CD14-positive monocyte (primary cell): Measurements from ENCODE around the gene COQ2. TPM values are rescaled to one million over a fixed set of nuclear protein-coding genes. Genes with fewer than 3 reads are reported as not detected.
"Not testable (repeated sequence)": the region's sequence is repeated elsewhere in the genome, so short reads cannot be mapped to it uniquely, and the experiment has no call there.

ENCODE experiments used
- DNase-seq, 3 donors: peaks; one replicate each; pipeline ENCODE4 v3.0.0-alpha.2; 2011 to 2022
- H2AFZ ChIP-seq: 2 replicates; pipeline ENCODE4 v1.6.0; 2012; ENCODE audit warnings: mild to moderate bottlenecking, low read depth, low read length, inconsistent platforms; ENCODE audit not compliant: insufficient read depth, poor library complexity, severe bottlenecking
- H3K27ac ChIP-seq, 2 donors: 1 replicate in 1 of 2; 2 replicates in 1 of 2; pipeline ENCODE4 v1.5.1; 2012 to 2013; ENCODE audit warnings: low read length in 2 of 2, control low read depth in 1 of 2, inconsistent platforms in 1 of 2, low read depth in 1 of 2, mild to moderate bottlenecking in 1 of 2
- H3K27me3 ChIP-seq, 2 donors: one replicate each; pipeline versions ENCODE4 v1.6.0 to v1.6.1; 2011 to 2013; ENCODE audit warnings: low read length in 2 of 2; ENCODE audit not compliant: control insufficient read depth in 2 of 2, insufficient read depth in 2 of 2
- H3K36me3 ChIP-seq, 2 donors: replicated peaks in 1 of 2; 1 replicate in 1 of 2; 2 replicates in 1 of 2; pipeline versions ENCODE4 v1.5.1 to v1.6.1; 2012 to 2013; ENCODE audit warnings: low read length in 2 of 2, control low read depth in 1 of 2, inconsistent platforms in 1 of 2, mild to moderate bottlenecking in 1 of 2; ENCODE audit not compliant: insufficient read depth in 2 of 2, control insufficient read depth in 1 of 2
- H3K4me1 ChIP-seq, 2 donors: 1 replicate in 1 of 2; 2 replicates in 1 of 2; pipeline versions ENCODE4 v1.5.1 to v1.6.1; 2012 to 2013; ENCODE audit warnings: low read length in 2 of 2, control low read depth in 1 of 2, inconsistent platforms in 1 of 2, mild to moderate bottlenecking in 1 of 2, moderate library complexity in 1 of 2; ENCODE audit not compliant: insufficient read depth in 2 of 2, control insufficient read depth in 1 of 2
- H3K4me2 ChIP-seq: replicated peaks from 2 replicates; pipeline ENCODE3; 2012; ENCODE audit warnings: low read length, moderate library complexity, mild to moderate bottlenecking; ENCODE audit not compliant: poor library complexity, severe bottlenecking; ENCODE audit errors: extremely low read depth
- H3K4me3 ChIP-seq, 3 experiments: fragments of 200-600 bp in 1 of 3; sonication (generic) in 1 of 3; replicated peaks in 1 of 3; 1 replicate in 2 of 3; 2 replicates in 1 of 3; pipeline ENCODE4 v1.5.1; 2011 to 2013; ENCODE audit warnings: low read length in 3 of 3, mild to moderate bottlenecking in 3 of 3, control low read depth in 2 of 3, low read depth in 2 of 3, inconsistent platforms in 1 of 3, moderate library complexity in 1 of 3
- H3K79me2 ChIP-seq: 2 replicates; pipeline ENCODE4 v1.6.0; 2012; ENCODE audit warnings: mild to moderate bottlenecking, control low read depth, inconsistent platforms, low read length, moderate library complexity; ENCODE audit not compliant: insufficient read depth
- H3K9ac ChIP-seq: 2 replicates; pipeline ENCODE4 v1.6.0; 2017; ENCODE audit warnings: low read length, mild to moderate bottlenecking; ENCODE audit not compliant: insufficient read depth, poor library complexity, severe bottlenecking
- H3K9me3 ChIP-seq, 2 donors: replicated peaks in 1 of 2; 1 replicate in 1 of 2; 2 replicates in 1 of 2; pipeline versions ENCODE4 v1.5.1 to v1.6.1; 2012 to 2013; ENCODE audit warnings: low read length in 2 of 2, control low read depth in 1 of 2; ENCODE audit not compliant: control insufficient read depth in 1 of 2, insufficient read depth in 1 of 2
- H4K20me1 ChIP-seq: 2 replicates; pipeline ENCODE4 v1.6.0; 2012; ENCODE audit warnings: mild to moderate bottlenecking, low read length, control low read depth, moderate library complexity; ENCODE audit not compliant: insufficient read depth
- H3K27ac Mint-ChIP-seq, 7 donors: one replicate each; pipeline ENCODE4 v1.8.0; 2020; ENCODE audit warnings: mild to moderate bottlenecking in 7 of 7, mixed read lengths in 7 of 7, moderate library complexity in 6 of 7, inconsistent platforms in 2 of 7
- H3K27me3 Mint-ChIP-seq, 3 donors: one replicate each; pipeline ENCODE4 v1.8.0; 2021 to 2022; ENCODE audit warnings: low read depth in 3 of 3, mild to moderate bottlenecking in 3 of 3, mixed read lengths in 3 of 3, moderate library complexity in 3 of 3, inconsistent platforms in 1 of 3
- H3K36me3 Mint-ChIP-seq, 2 donors: one replicate each; pipeline ENCODE4 v1.8.0; 2020; ENCODE audit warnings: mixed read lengths in 2 of 2, inconsistent platforms in 1 of 2, mild to moderate bottlenecking in 1 of 2
- H3K4me1 Mint-ChIP-seq: one replicate; pipeline ENCODE4 v1.8.0; 2020; ENCODE audit warnings: mild to moderate bottlenecking, mixed read lengths
- H3K4me3 Mint-ChIP-seq, 2 donors: one replicate each; pipeline ENCODE4 v1.8.0; 2020; ENCODE audit warnings: mild to moderate bottlenecking in 2 of 2, mixed read lengths in 2 of 2, moderate library complexity in 1 of 2
- H3K9me3 Mint-ChIP-seq, 7 donors: one replicate each; pipeline ENCODE4 v1.8.0; 2020 to 2022; ENCODE audit warnings: mixed read lengths in 7 of 7, mild to moderate bottlenecking in 6 of 7, moderate library complexity in 6 of 7, inconsistent platforms in 2 of 7
- CTCF ChIP-seq: fragments of 200-600 bp; IDR thresholded peaks from one replicate; pipeline ENCODE4 v1.8.0; 2022; ENCODE audit warnings: antibody characterized with exemption, mild to moderate bottlenecking
- WGBS: methylation state at CpG from one replicate; pipeline ENCODE4 v1.1.5; 2013; ENCODE audit warnings: missing lambda C conversion rate; ENCODE audit not compliant: insufficient coverage; 5-methylcytosine and 5-hydroxymethylcytosine counted together
- intact Hi-C, 2 donors: fragments of 100-400 bp; cut with micrococcal nuclease; formaldehyde crosslinking; loops; one replicate each; pipeline versions ENCODE4 v1.15.0 to v1.15.1; 2023
- polyA plus RNA-seq, 3 donors: library from polyadenylated mRNA; depleted of rRNA in 1 of 3; unstranded in 2 of 3; stranded (reverse) in 1 of 3; fragments of 300-500 nt in 2 of 3; fragments of >200 nt in 1 of 3; fragmentation: Illumina TruSeq in 2 of 3; gene quantifications; 1 replicate in 2 of 3; 2 replicates in 1 of 3; pipeline ENCODE4 v1.2.3, GENCODE V29; 2012 to 2021

COQ2 gene
- polyA plus RNA-seq, 3 donors: 14.7 to 48.6 (median 40.7) TPM

- intact Hi-C loops: no loop called here
- H3K9me3 ChIP-seq: no peaks in the 10 kb centered on the region
- peaks cover 0 to 10% (median 3%) of the 10 kb centered on the region in 7 donors for H3K9me3 Mint-ChIP-seq
- no peaks in the 10 kb centered on the region for H3K27me3 ChIP-seq
- no peak overlapping the region for H2AFZ ChIP-seq
- H3K27ac ChIP-seq: no peak overlapping the region
- peak overlapping the region in 1 of 7 donors; percentile 25 for H3K27ac Mint-ChIP-seq
- no peak overlapping the region for H3K4me2 ChIP-seq
- H3K4me1 Mint-ChIP-seq: peaks cover 61% of the 10 kb centered on the region
- no peak overlapping the region for H3K4me3 Mint-ChIP-seq
- peaks cover 20 to 28% of the 10 kb centered on the region in 2 donors for H3K36me3 Mint-ChIP-seq
- H3K36me3 ChIP-seq: no peaks in the 10 kb centered on the region
- DNase-seq: no peak
- 88% methylated on average over 2 of the region's 4 CpGs for WGBS
- H3K4me1 ChIP-seq: peaks cover 28 to 32% of the 10 kb centered on the region in 2 donors
- peaks cover 5% of the 10 kb centered on the region for H3K79me2 ChIP-seq
- peaks cover 0 to 3% (median 0%) of the 10 kb centered on the region in 3 donors for H3K27me3 Mint-ChIP-seq
- no peak overlapping the region for H3K9ac ChIP-seq
- no peaks in the 10 kb centered on the region for H4K20me1 ChIP-seq
- no peak for TF ChIP-seq CTCF
- no peak overlapping the region for H3K4me3 ChIP-seq
Observed at GRCh38 chr4:83238393-83239248, 46.0 kb downstream of the COQ2 start.

- intact Hi-C loops: no loop called here
- Histone ChIP-seq H3K36me3 (no peaks in the 10 kb centered on the region), H3K9ac (no peak overlapping the region), H3K4me2 (no peak overlapping the region), H2AFZ (no peak overlapping the region), H3K27ac (no peak overlapping the region), H3K27me3 (no peaks in the 10 kb centered on the region), H4K20me1 (no peaks in the 10 kb centered on the region), H3K79me2 (peaks cover 5% of the 10 kb centered on the region), H3K4me3 (no peak overlapping the region), H3K4me1 (peaks cover 29 to 38% of the 10 kb centered on the region in 2 donors), H3K9me3 (no peaks in the 10 kb centered on the region)
- H3K27ac Mint-ChIP-seq: peak overlapping the region in 1 of 7 donors; percentile 53
- no peak for TF ChIP-seq CTCF
- H3K9me3 Mint-ChIP-seq: no peaks in the 10 kb centered on the region
- no peak for DNase-seq
- H3K4me1 Mint-ChIP-seq: peaks cover 56% of the 10 kb centered on the region
- no peak overlapping the region for H3K4me3 Mint-ChIP-seq
- H3K27me3 Mint-ChIP-seq: peaks cover 0 to 3% (median 0%) of the 10 kb centered on the region in 3 donors
- H3K36me3 Mint-ChIP-seq: peaks cover 17 to 19% of the 10 kb centered on the region in 2 donors
- WGBS: no CpG with 5 or more reads among the region's 2 CpGs
Observed at GRCh38 chr4:83237591-83237990, 47.0 kb downstream of the COQ2 start.

GRCh38 chr4:83235645-83236133 lies 48.9 kb downstream of the COQ2 start:
- H3K36me3 ChIP-seq, H3K27ac ChIP-seq, H3K27ac Mint-ChIP-seq, H3K9ac ChIP-seq, H3K9me3 Mint-ChIP-seq, intact Hi-C loops, H3K79me2 ChIP-seq, H3K4me3 Mint-ChIP-seq, H4K20me1 ChIP-seq, H3K9me3 ChIP-seq, H3K4me3 ChIP-seq, H3K27me3 ChIP-seq, H2AFZ ChIP-seq, DNase-seq, H3K27me3 Mint-ChIP-seq, H3K4me2 ChIP-seq: not testable (repeated sequence)
- peaks cover 36 to 47% of the 10 kb centered on the region in 2 donors for H3K4me1 ChIP-seq
- H3K4me1 Mint-ChIP-seq: peaks cover 59% of the 10 kb centered on the region
- peaks cover 17 to 18% of the 10 kb centered on the region in 2 donors for H3K36me3 Mint-ChIP-seq
- WGBS: 100% methylated on average over 2 of the region's 3 CpGs
